RCC 7860 (cell line): ENCODE measurements around the gene SMIM24.
"Not testable (repeated sequence)": the region's sequence is repeated elsewhere in the genome, so short reads cannot be mapped to it uniquely, and the experiment has no call there.

Source experiments
- DNase-seq: peaks from one replicate; pipeline ENCODE4 v3.0.0-alpha.2; 2015; ENCODE audit warnings: low spot score
- FAIRE-seq: peaks from 2 replicates; lab custom pipeline; 2012; peaks lifted over from hg19 to GRCh38; lab: Jason Lieb, UNC

The SMIM24 gene

DNA sequence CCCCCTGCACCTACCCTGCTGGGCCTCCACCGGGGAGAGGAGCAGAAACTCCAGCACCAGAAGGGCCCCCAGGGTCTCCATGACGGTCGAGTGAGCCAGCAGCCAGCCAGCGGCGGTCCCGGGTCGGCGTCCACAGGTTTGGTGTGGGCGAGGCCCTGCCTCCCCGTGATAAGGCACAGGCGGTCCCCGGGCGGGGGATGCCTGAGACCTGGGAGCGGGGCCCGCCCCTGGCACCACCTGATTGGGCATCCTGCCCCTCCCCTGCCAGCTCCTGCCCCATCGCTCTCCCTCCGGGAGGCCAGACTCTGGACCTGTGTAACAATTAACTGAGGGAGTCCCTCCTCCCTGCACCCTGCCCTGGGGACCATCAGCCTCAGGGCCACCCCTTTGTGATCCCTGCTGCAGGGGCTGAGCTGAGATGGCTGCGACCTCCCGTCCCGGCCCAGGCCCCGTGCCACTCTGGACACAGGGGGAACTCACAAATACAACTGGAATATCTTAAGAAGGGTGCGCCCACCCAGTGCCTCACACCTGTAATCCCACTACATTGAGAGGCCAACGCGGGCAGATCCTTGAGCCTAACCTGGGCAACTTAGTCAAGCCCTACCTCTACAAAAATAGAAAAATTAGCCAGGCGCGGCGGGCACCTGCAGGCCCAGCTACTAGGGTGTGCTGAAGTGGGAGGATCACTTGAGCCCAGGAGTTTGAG lies at the start of gene SMIM24:
SMIM24 (minus strand) TSS at position 143 of the 709 bp plus-strand sequence; CDS start at position 81, 62 bp downstream.
- DNase-seq (no peak), FAIRE-seq (no peak)

- DNase-seq, FAIRE-seq: not testable (repeated sequence)
Observed at GRCh38 chr19:3529299-3529698, 49.0 kb upstream of the SMIM24 start.

DNA sequence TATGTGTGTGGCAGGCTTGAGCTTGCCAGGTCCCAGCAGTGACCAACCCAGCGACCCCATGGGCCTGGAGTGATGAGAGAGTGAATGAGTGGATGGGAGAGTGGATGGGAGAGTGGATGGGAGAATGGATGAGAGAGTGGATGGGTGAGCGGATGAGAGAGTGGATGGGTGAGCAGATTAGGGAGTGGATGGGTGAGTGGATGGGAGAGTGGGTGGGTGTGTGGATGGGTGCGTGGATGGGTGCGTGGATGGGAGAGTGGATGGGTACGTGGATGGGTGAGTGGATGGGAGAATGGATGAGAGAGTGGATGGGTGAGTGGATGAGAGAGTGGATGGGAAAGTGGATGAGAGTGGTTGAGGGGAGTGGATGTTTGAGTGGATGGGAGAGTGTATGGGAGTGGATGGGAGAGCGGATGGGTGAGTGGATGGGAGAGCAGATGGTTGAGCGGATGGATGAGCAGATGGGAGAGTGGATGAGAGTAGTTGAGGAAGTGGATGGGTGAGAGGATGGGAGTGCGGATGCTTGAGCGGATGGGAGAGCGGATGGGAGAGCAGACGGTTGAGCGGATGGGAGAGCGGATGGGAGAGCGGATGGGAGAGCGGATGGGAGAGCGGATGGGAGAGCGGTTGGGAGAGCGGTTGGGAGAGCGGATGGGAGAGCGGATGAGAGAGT lies 48.4 kb upstream of the SMIM24 start:
- DNase-seq = no peak
- no peak for FAIRE-seq

- DNase-seq (no peak), FAIRE-seq (no peak)
Observed at GRCh38 chr19:3528080-3528479, 47.8 kb upstream of the SMIM24 start.

- DNase-seq (no peak), FAIRE-seq (no peak)
Observed at GRCh38 chr19:3527238-3527910, 47.0 kb upstream of the SMIM24 start.

GRCh38 chr19:3526507-3527237 lies 46.3 kb upstream of the SMIM24 start:
- FAIRE-seq = no peak
- DNase-seq = no peak

DNA sequence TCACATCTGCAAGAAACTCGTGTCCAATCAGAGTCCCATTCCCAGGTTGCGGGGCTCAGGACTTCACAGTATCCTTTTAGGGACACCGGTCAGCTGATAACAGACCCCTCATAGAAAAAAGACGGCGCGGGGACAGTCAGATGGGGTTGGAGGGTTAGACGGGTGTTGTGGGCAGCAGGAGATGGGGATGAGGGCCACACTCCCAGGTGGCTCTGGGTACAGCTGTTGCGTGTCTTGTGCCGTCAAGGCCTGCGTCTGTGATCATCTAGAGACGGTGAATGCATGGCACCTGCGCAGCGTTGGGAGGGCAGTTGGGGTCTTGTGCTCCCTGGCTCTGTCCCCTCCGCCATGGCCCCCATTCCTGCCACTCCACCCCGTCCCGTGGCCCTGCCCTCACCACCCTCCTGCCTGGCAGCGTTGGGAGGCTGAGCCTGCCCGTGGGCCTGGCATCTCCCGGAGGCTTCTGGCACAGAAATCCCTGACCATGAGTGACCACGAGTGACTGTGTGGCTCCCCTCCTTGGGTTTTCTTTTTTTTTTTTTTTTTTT lies 44.7 kb upstream of the SMIM24 start:
- DNase-seq = no peak
- FAIRE-seq = no peak

GRCh38 chr19:3524078-3524842 lies 43.9 kb upstream of the SMIM24 start:
- DNase-seq = no peak
- no peak for FAIRE-seq

- DNase-seq = no peak
- no peak for FAIRE-seq
Observed at GRCh38 chr19:3523361-3524077, 43.2 kb upstream of the SMIM24 start.

- FAIRE-seq = no peak
Observed at GRCh38 chr19:3522421-3523360, 42.4 kb upstream of the SMIM24 start.

GRCh38 chr19:3521104-3521445 lies 40.8 kb upstream of the SMIM24 start:
- FAIRE-seq = no peak
- DNase-seq = no peak

More at GRCh38 chr19:3522421-3523360, 42.4 kb upstream of the SMIM24 start:
- no peak for DNase-seq

- FAIRE-seq (no peak), DNase-seq (no peak)
Observed at GRCh38 chr19:3520166-3521103, 40.1 kb upstream of the SMIM24 start.

- FAIRE-seq (no peak), DNase-seq (no peak)
Observed at GRCh38 chr19:3519126-3519525, 38.8 kb upstream of the SMIM24 start.

DNA sequence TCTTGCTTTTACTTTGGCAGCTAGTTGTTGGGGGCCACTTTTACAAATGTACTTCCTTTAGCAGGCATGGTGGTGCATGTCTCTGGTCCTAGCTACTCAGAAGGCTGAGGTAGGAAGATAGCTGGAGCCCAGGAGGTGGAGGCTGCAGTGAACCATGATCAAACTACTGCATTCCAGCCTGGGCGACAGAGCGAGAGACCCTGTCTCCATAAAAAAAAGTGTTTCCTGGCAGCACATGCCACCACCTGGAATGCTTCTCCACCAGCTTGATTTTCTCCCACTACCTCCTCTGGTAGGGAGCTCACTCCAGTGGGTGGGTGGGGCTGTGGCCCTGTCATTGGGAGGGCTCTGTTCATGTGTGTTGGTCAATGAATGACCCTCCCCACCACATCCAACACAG lies 38.3 kb upstream of the SMIM24 start:
- FAIRE-seq = no peak

GRCh38 chr19:3518255-3518654 lies 37.9 kb upstream of the SMIM24 start:
- no peak for FAIRE-seq
- no peak for DNase-seq

More for the DNA sequence above, 38.3 kb upstream of the SMIM24 start:
- DNase-seq = no peak

DNA sequence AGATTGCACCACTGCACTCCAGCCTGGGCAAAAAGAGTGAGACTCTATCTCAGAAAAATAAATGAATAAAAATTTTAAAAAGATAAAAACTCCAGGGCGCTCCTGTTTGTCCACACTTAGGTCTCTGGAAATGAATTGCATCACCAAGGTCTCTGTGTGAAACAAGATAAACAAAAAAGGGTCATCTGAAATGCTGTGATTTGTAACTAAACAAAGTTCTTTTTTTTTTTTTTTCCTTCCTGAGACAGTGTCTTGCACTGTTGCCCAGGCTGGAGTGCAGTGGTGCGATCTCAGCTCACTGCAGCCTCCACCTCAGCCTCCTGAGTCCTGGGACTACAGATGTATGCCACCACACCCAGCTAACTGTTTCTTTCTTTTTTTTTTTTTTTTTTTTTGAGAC lies 37.3 kb upstream of the SMIM24 start:
- DNase-seq (no peak), FAIRE-seq (no peak)

- DNase-seq (no peak), FAIRE-seq (no peak)
Observed at GRCh38 chr19:3516675-3517207, 36.4 kb upstream of the SMIM24 start.
